Hepatocyte (in vitro differentiated cells): Measurements from ENCODE around the gene SBK2. TPM values are rescaled to one million over a fixed set of nuclear protein-coding genes. Genes with fewer than 3 reads are reported as not detected.

ENCODE experiments used
- DNase-seq: peaks from one replicate; pipeline ENCODE4 v3.0.0-alpha.2; 2016; ENCODE audit warnings: low spot score
- H2AFZ ChIP-seq: fragments of 200-600 bp; sonication (generic); 2 replicates; pipeline ENCODE4 v1.6.0; 2016; ENCODE audit warnings: antibody characterized with exemption, mild to moderate bottlenecking
- H3K27ac ChIP-seq: fragments of 200-600 bp; sonication (generic); 2 replicates; pipeline ENCODE4 v1.5.1; 2016; ENCODE audit warnings: mild to moderate bottlenecking
- H3K27me3 ChIP-seq: fragments of 200-600 bp; sonication (generic); 2 replicates; pipeline ENCODE4 v1.6.1; 2016
- H3K36me3 ChIP-seq: fragments of 200-600 bp; sonication (generic); replicated peaks from 2 replicates; pipeline ENCODE4 v1.5.1; 2016; ENCODE audit warnings: low read depth; ENCODE audit not compliant: insufficient read depth
- H3K4me1 ChIP-seq: fragments of 200-600 bp; sonication (generic); 2 replicates; pipeline ENCODE4 v1.5.1; 2016; ENCODE audit warnings: mild to moderate bottlenecking, moderate library complexity; ENCODE audit not compliant: insufficient read depth
- H3K4me2 ChIP-seq: fragments of 200-600 bp; sonication (generic); 2 replicates; pipeline ENCODE4 v1.6.0; 2016
- H3K4me3 ChIP-seq: fragments of 200-600 bp; sonication (generic); 2 replicates; pipeline ENCODE4 v1.5.1; 2016; ENCODE audit warnings: mild to moderate bottlenecking
- H3K79me2 ChIP-seq: fragments of 200-600 bp; sonication (generic); 2 replicates; pipeline ENCODE4 v1.6.0; 2017; ENCODE audit warnings: mild to moderate bottlenecking
- H3K9me2 ChIP-seq: fragments of 200-600 bp; sonication (generic); replicated peaks from 2 replicates; pipeline ENCODE4 v1.6.0; 2017; ENCODE audit warnings: mild to moderate bottlenecking; ENCODE audit not compliant: insufficient read depth
- H3K9me3 ChIP-seq: fragments of 200-600 bp; sonication (generic); 2 replicates; pipeline ENCODE4 v1.5.1; 2016; ENCODE audit warnings: low read depth, mild to moderate bottlenecking
- H4K20me1 ChIP-seq: fragments of 200-600 bp; sonication (generic); 2 replicates; pipeline ENCODE4 v1.6.0; 2016; ENCODE audit warnings: mild to moderate bottlenecking; ENCODE audit not compliant: insufficient read depth, poor library complexity, severe bottlenecking
- CTCF ChIP-seq: fragments of 200-600 bp; sonication (generic); IDR thresholded peaks from 2 replicates; pipeline ENCODE4 v1.5.1; 2016; ENCODE audit warnings: antibody characterized with exemption, mild to moderate bottlenecking; ENCODE audit not compliant: poor library complexity
- EZH2 ChIP-seq: fragments of 200-600 bp; sonication (generic); IDR thresholded peaks from 2 replicates; pipeline ENCODE4 v1.6.1; 2016; ENCODE audit warnings: antibody characterized with exemption, mild to moderate bottlenecking, borderline replicate concordance
- EZH2phosphoT487 ChIP-seq: fragments of 200-600 bp; sonication (generic); IDR thresholded peaks from one replicate; pipeline ENCODE4 v1.6.1; 2018; ENCODE audit warnings: antibody characterized with exemption, mild to moderate bottlenecking, low read depth, moderate library complexity; ENCODE audit not compliant: unreplicated experiment, severe bottlenecking
- WGBS: methylation state at CpG from one replicate; pipeline ENCODE4 v1.1.6; 2016; ENCODE audit warnings: low lambda C conversion rate; ENCODE audit errors: missing lambda C conversion rate; 5-methylcytosine and 5-hydroxymethylcytosine counted together
- polyA plus RNA-seq: library from polyadenylated mRNA; unstranded; fragments of >200 nt; fragmentation: Nextera tagmentation; extraction: Ambion mirVana; gene quantifications from 2 replicates; pipeline ENCODE4 v1.2.1, GENCODE V29; 2016
- total RNA-seq: library from RNA; depleted of rRNA; stranded (reverse); fragments of >200 nt; gene quantifications from 2 replicates; pipeline ENCODE4 v1.2.3, GENCODE V29; 2014

The SBK2 gene
- total and polyA plus RNA-seq, 2 experiments from 2014 or later: 0.30 to 0.51 TPM

- Histone ChIP-seq H3K4me3 (no peak overlapping the region), H3K27ac (no peak overlapping the region), H3K4me2 (no peak overlapping the region), H3K36me3 (no peaks in the 10 kb centered on the region), H2AFZ (no peak overlapping the region), H4K20me1 (no peaks in the 10 kb centered on the region), H3K9me3 (no peaks in the 10 kb centered on the region), H3K9me2 (no peaks in the 10 kb centered on the region), H3K27me3 (no peaks in the 10 kb centered on the region), H3K4me1 (peaks cover 27% of the 10 kb centered on the region), H3K79me2 (peaks cover 18% of the 10 kb centered on the region)
- TF ChIP-seq EZH2phosphoT487: no peak
- no peak for TF ChIP-seq EZH2
- no peak for TF ChIP-seq CTCF
- no peak for DNase-seq
- 93% methylated on average over 9 of the region's 47 CpGs for WGBS
Observed at GRCh38 chr19:55482967-55483705, 53.8 kb downstream of the SBK2 start.

GRCh38 chr19:55482156-55482961, 54.6 kb downstream of the SBK2 start:
- no peak for TF ChIP-seq CTCF
- TF ChIP-seq EZH2: no peak
- no peak for TF ChIP-seq EZH2phosphoT487
- Histone ChIP-seq H3K27me3 (no peaks in the 10 kb centered on the region), H4K20me1 (no peaks in the 10 kb centered on the region), H3K9me3 (no peaks in the 10 kb centered on the region), H3K4me1 (peaks cover 26% of the 10 kb centered on the region), H2AFZ (no peak overlapping the region), H3K9me2 (no peaks in the 10 kb centered on the region), H3K4me2 (no peak overlapping the region), H3K27ac (no peak overlapping the region), H3K4me3 (no peak overlapping the region), H3K36me3 (no peaks in the 10 kb centered on the region), H3K79me2 (peaks cover 25% of the 10 kb centered on the region)
- no peak for DNase-seq
- 98% methylated on average over 41 of the region's 83 CpGs for WGBS

- H3K9me3 ChIP-seq: no peaks in the 10 kb centered on the region
- H4K20me1 ChIP-seq: no peaks in the 10 kb centered on the region
- no peak for DNase-seq
- TF ChIP-seq EZH2phosphoT487 (no peak), EZH2 (no peak), CTCF (no peak)
- peaks cover 20% of the 10 kb centered on the region for H3K4me1 ChIP-seq
- WGBS: 81% methylated on average over 7 of the region's 40 CpGs
- no peaks in the 10 kb centered on the region for H3K27me3 ChIP-seq
- no peak overlapping the region for H3K27ac ChIP-seq
- no peaks in the 10 kb centered on the region for H3K9me2 ChIP-seq
- H3K79me2 ChIP-seq: peaks cover 28% of the 10 kb centered on the region
- no peaks in the 10 kb centered on the region for H3K36me3 ChIP-seq
- no peak overlapping the region for H2AFZ ChIP-seq
- H3K4me2 ChIP-seq: no peak overlapping the region
- no peak overlapping the region for H3K4me3 ChIP-seq
Observed at GRCh38 chr19:55481794-55482155, 55.2 kb downstream of the SBK2 start.
